EL (cell line): Measurements from ENCODE around the gene NDST1.
A peak's percentile ranks its signal among the peaks of the same experiment; 100 is the strongest.

Source experiments
- DNase-seq: peaks from one replicate; pipeline ENCODE4 v3.0.0-alpha.2; 2016

Gene NDST1

GRCh38 chr5:150489360-150490295 is 18.3 kb upstream of the NDST1 start:
- peak; percentile 74 for DNase-seq

GRCh38 chr5:150490296-150490669 is 17.6 kb upstream of the NDST1 start:
- no peak for DNase-seq

- DNase-seq = no peak
Measured at GRCh38 chr5:150490754-150491153, 17.2 kb upstream of the NDST1 start.

- no peak for DNase-seq
Measured at GRCh38 chr5:150491876-150492275, 16.1 kb upstream of the NDST1 start.

GRCh38 chr5:150492621-150493020 is 15.3 kb upstream of the NDST1 start:
- peak; percentile 87 for DNase-seq

GRCh38 chr5:150496098-150496497 is 11.8 kb upstream of the NDST1 start:
- no peak for DNase-seq

GRCh38 chr5:150496534-150496933 is 11.4 kb upstream of the NDST1 start:
- DNase-seq = no peak

- DNase-seq = peak; percentile 96
Measured at GRCh38 chr5:150497274-150497988, 10.5 kb upstream of the NDST1 start.

GRCh38 chr5:150497989-150498317 is 10.0 kb upstream of the NDST1 start:
- DNase-seq = no peak

GRCh38 chr5:150498501-150498900 is 9.4 kb upstream of the NDST1 start:
- DNase-seq = no peak

- DNase-seq = no peak
Measured at GRCh38 chr5:150498971-150499370, 9.0 kb upstream of the NDST1 start.

- no peak for DNase-seq
Measured at GRCh38 chr5:150499437-150499956, 8.4 kb upstream of the NDST1 start.

- no peak for DNase-seq
Measured at GRCh38 chr5:150500328-150500841, 7.5 kb upstream of the NDST1 start.

GRCh38 chr5:150500905-150501304 is 7.0 kb upstream of the NDST1 start:
- DNase-seq = no peak

GRCh38 chr5:150502106-150502505 is 5.8 kb upstream of the NDST1 start:
- no peak for DNase-seq

GRCh38 chr5:150502847-150503246 is 5.1 kb upstream of the NDST1 start:
- DNase-seq = no peak

- DNase-seq = no peak
Measured at GRCh38 chr5:150503386-150503785, 4.5 kb upstream of the NDST1 start.

GRCh38 chr5:150503977-150504620 is 3.8 kb upstream of the NDST1 start:
- no peak for DNase-seq

GRCh38 chr5:150505041-150505511 is 2.9 kb upstream of the NDST1 start:
- no peak for DNase-seq

GRCh38 chr5:150505816-150506215 is 2.1 kb upstream of the NDST1 start:
- no peak for DNase-seq

GRCh38 chr5:150506571-150507473 is 1.1 kb upstream of the NDST1 start:
- DNase-seq = no peak

- no peak for DNase-seq
Measured at GRCh38 chr5:150508277-150508640, 328 bp downstream of the NDST1 start.
